GM19099 (cell line): ENCODE data around the gene FER.

Experiments used
- POLR2A ChIP-seq: IDR thresholded peaks from 3 replicates; pipeline ENCODE4 v1.6.1; 2011; ENCODE audit warnings: low read depth; ENCODE audit not compliant: insufficient read length; ENCODE audit errors: extremely low read depth

FER gene

GRCh38 chr5:109246395-109246794 is 498.7 kb downstream of the FER start:
- TF ChIP-seq POLR2A: no peak
